NCI-H345 treated with DMSO at 0.1 percent for 48 hours (cell line): ENCODE data around the gene DIP2A.

Experiments
- DNase-seq: peaks from one replicate; lab custom pipeline; 2025; ENCODE audit not compliant: unreplicated experiment; lab: John Stamatoyannopoulos, UW

The DIP2A gene, protein sequence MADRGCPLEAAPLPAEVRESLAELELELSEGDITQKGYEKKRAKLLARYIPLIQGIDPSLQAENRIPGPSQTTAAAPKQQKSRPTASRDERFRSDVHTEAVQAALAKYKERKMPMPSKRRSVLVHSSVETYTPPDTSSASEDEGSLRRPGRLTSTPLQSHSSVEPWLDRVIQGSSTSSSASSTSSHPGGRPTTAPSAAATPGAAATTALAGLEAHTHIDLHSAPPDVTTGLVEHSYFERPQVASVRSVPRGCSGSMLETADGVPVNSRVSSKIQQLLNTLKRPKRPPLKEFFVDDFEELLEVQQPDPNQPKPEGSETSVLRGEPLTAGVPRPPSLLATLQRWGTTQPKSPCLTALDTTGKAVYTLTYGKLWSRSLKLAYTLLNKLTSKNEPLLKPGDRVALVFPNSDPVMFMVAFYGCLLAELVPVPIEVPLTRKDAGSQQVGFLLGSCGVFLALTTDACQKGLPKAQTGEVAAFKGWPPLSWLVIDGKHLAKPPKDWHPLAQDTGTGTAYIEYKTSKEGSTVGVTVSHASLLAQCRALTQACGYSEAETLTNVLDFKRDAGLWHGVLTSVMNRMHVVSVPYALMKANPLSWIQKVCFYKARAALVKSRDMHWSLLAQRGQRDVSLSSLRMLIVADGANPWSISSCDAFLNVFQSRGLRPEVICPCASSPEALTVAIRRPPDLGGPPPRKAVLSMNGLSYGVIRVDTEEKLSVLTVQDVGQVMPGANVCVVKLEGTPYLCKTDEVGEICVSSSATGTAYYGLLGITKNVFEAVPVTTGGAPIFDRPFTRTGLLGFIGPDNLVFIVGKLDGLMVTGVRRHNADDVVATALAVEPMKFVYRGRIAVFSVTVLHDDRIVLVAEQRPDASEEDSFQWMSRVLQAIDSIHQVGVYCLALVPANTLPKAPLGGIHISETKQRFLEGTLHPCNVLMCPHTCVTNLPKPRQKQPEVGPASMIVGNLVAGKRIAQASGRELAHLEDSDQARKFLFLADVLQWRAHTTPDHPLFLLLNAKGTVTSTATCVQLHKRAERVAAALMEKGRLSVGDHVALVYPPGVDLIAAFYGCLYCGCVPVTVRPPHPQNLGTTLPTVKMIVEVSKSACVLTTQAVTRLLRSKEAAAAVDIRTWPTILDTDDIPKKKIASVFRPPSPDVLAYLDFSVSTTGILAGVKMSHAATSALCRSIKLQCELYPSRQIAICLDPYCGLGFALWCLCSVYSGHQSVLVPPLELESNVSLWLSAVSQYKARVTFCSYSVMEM (N-terminal part only)

DNA sequence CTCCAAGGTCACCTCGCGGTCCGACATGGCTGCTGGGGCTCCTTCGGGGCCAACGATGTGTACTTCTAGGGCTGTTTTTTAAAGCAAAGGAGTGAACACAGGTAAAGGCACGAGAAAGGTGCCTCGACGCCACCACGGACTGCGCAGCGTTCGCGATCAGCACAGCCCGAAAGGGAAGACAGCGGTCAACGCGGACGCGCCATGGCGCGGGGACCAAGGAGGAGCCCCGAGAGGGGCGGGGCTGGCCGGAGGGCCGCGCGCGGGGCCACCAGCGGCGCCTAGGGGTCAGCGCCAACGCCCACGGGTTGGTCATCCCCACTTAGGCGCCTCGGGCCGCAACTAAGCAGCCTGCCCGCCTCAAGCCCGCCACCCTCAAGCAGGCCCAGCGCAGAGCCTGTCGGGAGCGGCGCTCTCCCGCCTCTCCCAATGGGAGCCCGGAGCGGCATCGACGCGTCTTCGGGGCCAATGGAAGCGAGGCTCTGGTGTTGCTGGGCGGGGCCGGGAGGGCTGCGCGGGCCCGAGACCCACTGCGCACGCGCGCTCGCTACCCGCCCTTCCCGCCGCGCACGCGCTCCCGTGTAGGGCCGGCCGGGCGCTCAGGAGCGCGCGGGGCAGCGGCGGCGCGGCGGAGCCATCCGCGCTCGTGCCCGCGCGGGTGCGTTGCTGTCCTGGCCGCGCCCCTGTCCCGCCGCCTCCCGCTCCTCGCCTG lies at the start of gene DIP2A:
DIP2A (plus strand) TSS at position 577 of the 709 bp plus-strand sequence. CDS start 241 bp downstream, outside the sequence.
- DNase-seq, result peak; percentile 98

DNA sequence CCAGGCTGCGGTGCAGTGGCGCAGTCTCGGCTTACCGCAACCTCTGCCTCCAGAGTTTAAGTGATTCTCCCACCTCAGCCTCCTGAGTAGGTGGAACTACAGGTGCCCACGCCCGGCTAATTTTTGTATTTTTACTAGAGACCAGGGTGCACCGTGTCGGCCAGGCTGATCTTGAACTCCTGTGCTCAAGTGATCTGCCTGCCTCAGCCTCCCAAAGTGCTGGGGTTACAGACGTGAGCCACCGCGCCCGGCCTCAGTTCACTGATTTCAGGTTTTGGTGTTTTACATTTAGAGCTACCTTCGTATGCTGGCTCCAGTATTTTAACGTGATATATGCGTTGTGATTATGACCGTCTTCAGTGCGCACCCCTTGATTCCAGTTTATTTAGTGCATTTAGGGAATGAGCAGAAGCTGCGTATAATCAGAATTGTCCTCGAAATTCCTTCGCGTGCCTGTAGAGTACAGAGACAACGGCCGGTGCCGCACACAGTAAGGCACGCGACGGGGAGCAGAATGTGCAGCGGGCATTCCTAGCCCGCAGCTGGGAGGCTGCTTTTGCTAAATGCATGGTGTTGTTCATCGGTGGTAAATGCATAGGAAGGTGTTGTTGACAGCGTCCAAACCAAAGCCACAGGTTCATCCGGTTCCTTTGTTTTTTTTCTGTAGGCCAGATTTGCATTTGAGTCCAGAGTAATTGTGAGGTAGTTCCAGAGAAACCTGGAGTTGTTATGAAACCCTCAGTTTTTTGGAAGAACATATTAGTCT lies 48.9 kb upstream of the DIP2A start:
- DNase-seq, result no peak

DNA sequence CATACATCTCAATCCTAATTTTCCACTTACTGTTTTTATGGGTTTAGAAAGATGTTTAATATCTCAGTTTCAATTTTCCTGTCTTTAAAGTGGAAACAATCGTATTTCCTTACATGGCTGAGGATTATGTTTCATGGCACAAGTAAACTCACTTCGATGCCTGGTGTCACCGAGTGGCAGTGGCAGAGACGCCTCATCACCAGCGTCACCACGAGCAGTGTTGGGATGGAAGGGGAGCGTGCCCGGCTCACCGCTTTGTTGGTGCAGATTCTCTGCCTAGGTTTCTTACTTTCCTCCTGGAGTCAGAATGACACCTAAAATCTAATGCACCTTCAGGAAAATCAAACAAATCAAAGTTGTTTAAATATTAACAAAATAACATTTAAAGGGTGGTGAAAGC lies 48.2 kb upstream of the DIP2A start:
- no peak for DNase-seq

DNA sequence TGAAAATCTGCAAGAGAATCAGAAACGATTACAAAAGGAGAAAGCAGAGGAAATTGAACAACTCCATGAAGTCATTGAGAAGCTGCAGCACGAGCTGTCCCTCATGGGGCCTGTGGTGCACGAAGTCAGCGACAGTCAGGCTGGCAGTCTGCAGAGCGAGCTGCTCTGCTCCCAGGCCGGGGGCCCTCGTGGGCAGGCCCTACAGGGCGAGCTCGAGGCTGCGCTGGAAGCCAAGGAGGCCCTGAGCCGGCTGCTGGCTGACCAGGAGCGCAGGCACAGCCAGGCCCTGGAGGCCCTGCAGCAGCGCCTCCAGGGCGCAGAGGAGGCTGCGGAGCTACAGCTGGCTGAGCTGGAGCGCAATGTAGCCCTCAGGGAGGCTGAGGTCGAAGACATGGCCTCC lies 47.5 kb upstream of the DIP2A start:
- DNase-seq, result no peak

DNA sequence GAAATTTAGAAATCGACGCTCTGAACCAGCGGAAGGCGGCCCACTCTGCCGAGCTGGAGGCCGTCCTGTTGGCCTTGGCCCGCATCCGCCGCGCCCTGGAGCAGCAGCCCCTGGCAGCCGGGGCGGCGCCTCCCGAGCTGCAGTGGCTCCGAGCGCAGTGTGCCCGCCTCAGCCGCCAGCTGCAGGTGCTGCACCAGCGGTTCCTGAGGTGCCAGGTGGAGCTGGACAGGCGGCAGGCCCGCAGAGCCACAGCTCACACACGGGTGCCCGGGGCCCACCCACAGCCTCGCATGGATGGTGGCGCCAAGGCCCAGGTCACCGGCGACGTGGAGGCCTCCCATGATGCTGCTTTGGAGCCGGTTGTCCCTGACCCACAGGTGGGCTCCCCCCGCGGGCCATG lies 47.0 kb upstream of the DIP2A start:
- no peak for DNase-seq

DNA sequence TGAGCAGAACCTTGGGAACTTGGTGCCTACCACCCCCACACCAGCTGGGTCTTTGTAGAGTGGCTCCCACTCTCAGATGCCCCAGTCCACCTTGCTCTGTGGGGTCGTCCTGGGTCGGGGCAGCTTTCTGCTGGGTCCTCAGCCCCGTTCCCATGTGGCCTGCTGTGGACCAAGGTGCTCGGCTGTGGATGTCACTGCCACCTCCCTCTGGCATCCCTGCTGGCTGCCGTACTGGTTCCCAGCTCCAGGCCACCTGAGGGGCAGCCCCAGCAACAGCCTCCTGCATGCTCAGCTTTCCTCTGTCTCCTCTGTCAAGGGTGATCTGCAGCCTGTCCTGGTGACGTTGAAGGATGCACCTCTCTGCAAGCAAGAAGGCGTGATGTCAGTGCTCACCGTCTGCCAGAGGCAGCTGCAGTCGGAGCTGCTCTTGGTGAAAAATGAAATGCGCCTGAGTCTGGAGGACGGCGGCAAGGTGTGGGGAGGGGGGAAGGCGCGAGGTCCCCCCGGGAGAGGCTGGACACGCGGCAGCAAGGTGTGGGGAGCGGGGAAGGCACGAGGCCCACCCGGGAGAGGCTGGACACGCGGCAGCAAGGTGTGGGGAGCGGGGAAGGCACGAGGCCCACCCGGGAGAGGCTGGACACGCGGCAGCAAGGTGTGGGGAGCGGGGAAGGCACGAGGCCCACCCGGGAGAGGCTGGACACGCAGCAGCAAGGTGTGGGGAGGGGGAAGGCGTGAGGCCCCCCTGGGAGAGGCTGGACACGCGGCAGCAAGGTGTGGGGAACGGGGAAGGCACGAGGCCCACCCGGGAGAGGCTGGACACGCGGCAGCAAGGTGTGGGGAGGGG lies 45.9 kb upstream of the DIP2A start:
- DNase-seq, result no peak

DNA sequence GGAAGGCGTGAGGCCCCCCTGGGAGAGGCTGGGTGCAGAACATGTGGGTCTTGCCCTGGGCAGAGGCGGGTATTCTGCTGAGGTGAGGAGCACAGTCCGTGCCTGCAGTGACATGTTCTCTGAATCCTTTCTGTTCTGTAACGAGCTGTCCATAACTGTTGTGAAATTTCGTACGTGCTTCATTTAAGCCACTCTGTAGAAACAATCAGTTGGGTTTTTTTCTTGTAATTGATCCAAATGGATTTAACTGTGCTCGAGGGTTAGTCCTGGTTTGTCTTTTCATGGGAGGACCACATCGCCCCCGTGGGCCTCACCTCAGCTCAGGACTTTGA lies 45.4 kb upstream of the DIP2A start:
- no peak for DNase-seq

DNA sequence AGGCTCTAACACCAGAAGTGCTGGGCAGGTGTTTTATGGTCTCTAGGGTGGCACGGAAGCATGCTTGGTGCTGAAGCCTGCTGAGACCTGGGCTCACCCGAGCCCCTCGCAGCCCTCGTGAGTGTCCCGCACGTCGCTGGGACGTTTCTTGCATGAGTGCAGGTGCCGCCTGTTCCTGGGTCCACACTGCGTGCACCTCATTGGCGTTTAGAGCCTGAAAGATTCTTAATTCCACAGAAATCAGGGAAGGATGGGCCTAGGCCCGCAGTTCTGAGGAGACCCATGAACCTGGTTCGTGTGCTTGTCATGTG lies 43.8 kb upstream of the DIP2A start:
- DNase-seq, result no peak

DNA sequence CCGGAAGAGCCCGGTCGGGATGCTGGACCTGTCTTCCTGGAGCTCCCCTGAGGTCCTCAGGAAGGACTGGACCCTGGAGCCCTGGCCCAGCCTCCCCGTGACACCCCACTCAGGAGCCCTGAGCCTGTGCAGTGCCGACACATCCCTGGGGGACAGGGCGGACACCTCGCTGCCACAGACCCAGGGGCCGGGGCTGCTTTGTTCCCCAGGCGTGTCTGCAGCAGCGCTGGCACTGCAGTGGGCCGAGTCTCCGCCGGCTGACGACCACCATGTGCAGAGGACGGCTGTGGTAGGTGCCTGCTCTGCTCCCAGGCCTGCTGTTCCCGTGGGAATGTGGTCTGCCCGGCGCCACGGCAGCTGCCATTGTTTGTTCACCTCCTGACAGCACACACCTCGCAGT lies 42.1 kb upstream of the DIP2A start:
- no peak for DNase-seq

DNA sequence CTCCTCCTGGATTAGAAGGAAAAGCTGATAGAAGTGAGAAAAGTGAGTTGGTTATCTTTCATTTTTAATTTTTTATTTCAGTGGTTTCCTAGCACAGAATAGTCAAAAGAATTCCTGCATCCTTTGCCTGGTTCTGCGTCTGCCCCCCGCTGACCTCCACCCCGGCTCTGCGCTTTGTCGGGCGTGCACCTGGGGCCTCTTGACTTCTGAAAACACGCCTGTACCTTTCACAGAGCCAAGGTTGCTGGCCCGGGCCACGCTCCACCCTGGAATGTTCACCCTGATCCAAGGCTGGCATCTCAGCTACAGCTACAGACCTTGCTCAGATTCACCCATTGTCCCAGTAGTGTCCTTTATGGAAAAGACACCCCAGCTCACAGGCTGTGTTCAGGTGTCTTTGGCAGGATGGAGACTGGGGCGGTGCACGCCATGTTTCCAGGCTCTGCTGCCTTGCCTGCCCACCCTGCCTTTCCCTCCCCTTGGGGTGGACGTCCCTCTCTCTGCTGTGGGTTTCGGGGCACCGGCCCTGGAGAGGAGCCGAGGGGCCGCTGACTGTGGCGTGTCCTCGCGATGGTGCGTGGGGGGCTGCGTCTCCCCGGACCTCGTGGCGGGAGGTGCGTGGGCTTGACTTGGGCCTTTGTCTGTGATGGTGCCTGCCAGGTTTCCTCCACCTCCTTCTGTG lies 40.3 kb upstream of the DIP2A start:
- no peak for DNase-seq

DNA sequence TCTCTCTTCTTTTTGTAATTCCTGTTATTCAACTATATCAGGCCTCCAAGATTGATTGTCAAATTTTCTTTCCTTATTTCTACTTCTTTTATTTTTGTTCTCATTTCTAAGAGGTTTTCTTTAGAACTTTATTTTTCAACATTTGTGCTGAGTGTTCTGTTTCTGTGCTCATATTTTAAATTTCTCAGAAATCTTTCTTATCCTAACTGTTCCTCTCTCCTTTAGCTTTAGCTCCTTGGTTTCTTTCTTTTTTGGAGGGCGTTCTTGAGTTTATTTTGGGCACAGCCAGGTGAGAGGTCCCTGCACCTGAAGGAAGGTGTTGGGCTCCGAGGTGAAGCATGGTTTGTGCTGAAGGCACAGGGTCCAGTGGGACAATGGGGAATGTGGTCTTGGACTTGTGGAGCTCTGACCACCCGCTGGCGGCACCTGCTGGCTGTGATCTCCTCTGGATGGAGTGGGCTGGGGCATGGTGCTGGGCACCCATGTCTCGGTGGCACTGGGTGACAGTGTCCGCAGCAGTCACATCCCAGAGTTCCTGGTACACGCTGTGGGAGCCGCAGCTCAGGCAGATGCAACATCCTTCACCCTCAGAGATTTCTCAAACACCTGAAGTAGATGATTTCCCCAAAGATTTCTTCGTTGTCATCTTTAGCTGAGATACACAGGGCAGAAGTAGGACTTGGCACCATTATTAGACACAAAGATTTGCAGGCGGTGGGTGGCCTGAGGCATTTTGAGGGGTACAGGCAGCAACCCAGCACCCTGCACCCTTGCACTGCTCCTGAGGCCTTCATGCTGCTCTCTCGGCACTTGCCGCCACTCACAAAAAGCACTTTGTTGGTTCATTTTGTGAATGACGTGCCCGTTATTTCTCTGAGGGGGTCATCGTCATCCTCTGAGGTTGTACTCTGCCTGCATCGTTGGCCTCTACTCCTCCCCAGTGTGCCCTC lies 38.2 kb upstream of the DIP2A start:
- DNase-seq, result no peak

DNA sequence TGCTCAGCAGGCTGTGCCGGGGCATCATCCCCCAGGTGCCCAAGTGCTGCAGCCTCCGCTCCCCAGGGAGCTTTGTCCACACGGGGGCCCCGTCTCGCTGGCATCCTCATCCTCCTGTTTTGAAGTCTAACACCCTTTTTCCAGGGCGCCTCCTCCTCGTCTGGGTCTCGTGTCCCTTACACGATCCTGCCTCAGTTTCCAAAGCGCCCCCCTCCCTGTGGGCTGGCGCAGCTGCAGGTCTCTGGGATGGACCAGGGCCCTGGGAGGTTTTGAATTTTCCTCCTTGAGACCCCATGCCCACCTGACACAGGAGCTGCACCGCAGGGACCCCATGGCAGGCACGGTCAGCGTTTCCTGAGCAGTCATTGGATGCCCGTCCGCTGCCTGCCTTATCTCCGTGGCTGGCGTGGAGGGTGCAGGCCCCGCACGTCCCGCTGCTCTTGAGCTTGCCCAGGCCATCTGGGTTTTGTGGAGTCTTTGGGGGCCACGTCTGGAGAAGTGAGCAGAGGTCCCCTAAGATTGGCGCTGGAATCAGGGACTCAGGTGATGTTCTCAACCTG lies 37.4 kb upstream of the DIP2A start:
- DNase-seq, result no peak

DNA sequence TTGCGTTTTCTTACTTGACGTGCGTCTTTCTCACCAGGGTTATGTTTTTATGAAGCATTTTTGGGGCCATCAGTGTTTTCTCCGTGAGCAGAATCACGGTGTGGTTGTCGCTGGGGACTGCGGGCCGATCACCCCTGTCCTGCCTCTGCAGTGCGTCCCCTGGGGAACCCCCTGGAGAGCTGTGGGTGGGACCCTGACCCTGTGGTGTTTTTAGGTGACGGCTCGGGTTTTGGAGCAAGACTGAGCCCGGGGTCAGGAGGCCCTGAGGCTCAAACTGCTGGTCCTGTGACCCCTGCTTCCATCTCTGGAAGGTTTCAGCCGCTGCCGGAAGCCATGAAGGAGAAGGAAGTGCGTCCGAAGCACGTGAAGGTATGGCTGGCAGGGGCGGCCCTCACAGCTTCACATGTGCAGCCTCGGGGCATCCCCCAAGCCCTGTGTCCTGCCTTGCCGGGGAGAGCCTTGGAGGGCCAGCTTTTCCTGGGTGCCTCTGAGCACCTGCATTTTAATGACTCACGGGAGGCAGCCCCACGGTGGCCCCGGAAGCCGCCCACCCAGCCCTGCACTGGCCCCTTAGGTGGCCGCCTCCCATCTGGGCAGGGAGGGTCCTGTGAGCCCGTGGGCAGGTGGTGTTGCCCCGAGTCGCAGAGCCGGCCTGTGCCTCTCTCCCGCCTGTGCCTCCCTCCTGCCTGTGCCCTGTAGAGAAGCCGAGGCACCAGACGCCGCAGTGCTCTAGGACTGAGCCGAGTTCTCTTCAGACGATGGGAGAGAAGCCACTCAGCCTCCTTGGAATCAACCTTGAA lies 36.7 kb upstream of the DIP2A start:
- no peak for DNase-seq

DNA sequence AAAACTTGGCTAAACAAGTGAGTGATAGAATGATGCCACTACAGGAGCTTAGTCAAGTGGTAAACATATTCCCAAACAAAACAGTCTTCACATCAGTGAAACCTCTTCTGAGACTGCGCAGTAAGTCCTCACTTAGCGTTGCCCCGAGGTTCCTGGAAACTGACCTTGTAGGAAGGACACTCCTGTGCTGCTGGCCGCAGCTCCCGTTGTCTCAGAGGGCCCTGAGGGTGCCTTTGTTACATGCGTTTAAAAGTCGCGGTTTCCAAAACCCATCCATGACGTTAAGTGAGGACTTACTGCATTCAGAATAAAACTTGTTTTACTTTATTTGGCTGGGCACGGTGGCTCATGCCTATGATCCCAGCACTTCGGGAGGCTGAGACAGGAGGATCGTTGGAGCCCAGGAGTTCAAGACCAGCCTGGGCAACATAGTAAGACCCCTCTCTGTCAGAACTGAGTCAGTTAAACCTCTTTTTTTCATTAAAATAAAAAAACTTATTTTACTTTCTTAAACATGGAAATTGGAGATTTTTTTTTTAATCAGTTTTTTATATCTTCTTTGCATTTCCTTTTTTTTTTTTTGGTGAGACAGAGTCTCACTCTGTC lies 36.0 kb upstream of the DIP2A start:
- DNase-seq, result no peak

DNA sequence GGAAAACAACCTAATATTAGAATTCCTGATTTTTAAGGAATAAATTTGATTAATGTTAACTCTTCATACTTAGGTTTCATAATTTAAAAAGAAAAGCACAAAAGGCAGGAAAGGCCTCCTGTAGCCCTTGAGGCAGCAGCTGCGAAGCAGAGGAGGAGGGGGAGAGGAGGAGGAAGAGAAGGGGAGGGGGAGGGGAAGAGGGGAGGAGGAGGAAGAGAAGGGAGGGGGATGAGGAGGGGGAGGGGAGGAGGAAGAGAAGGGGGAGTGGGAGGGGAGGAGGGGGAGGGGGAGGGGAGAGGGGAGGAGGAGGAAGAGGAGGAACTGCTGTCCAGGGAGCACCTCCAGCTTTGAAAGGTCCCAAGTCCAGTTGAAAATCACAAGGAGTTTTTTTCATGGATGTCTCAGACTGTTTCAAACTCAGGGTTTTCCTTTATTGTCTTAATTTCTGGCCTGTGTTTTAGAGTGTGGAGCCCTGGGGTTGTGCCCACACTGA lies 35.1 kb upstream of the DIP2A start:
- DNase-seq, result no peak

DNA sequence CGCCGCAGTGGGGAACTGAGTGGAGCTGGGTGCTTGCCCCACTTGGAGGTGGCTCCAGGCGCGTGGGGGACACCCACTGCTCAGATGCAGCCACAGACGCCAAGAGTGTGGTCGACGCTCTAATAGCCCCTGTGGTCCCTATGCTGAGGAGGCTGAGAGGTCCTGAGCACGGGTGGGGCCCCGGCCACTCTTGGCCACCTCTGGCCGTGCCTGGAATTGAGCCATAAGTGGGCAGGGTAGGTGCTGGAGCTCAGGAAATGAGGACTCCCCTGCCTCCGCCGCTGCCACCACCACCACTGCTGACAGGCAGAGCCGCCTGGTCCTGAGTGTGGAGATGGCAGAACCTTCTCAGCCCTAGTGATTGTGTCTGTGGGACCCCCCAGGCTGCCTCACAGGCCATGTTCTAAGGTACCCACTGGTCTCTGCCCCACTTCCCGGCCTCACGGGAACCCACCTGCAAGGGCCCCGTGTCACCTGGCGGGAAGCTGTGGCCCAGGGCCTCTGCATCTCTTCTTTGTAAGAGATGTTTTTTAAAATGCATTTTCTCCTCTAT lies 34.6 kb upstream of the DIP2A start:
- no peak for DNase-seq
